ENCODE results near the gene TBL1XR1.

The TBL1XR1 gene

GRCh38 chr3:176970770-176971169 is 226.5 kb downstream of the TBL1XR1 start:
- in situ Hi-C loops (cut with HindIII; ENCODE audit: low sequenced_read_pairs): no loop called here

DNA sequence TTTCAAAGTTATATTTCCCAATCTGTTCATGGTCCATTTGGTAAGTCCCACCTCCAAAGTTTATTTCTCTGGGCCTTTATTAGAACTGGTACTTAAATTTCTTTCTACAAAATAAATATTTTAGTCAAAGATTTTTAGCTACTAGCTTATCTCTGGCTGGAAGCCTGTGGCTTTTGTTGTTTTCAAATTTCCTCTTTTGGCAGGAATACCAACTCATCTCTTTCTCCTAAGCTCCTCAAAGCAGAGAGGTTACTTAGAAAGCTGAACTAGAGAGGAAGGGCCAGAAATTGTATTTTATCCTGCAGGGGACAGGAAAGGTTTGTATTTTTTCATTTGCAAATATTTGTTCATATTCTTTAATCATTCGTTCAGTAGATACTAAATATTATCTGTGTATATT is 227.8 kb downstream of the TBL1XR1 start:
- TF ChIP-seq, protein P1, sequence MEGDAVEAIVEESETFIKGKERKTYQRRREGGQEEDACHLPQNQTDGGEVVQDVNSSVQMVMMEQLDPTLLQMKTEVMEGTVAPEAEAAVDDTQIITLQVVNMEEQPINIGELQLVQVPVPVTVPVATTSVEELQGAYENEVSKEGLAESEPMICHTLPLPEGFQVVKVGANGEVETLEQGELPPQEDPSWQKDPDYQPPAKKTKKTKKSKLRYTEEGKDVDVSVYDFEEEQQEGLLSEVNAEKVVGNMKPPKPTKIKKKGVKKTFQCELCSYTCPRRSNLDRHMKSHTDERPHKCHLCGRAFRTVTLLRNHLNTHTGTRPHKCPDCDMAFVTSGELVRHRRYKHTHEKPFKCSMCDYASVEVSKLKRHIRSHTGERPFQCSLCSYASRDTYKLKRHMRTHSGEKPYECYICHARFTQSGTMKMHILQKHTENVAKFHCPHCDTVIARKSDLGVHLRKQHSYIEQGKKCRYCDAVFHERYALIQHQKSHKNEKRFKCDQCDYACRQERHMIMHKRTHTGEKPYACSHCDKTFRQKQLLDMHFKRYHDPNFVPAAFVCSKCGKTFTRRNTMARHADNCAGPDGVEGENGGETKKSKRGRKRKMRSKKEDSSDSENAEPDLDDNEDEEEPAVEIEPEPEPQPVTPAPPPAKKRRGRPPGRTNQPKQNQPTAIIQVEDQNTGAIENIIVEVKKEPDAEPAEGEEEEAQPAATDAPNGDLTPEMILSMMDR (IDR thresholded peaks at IDR 0.05; ENCODE audit: low read depth, low read length, missing control alignments): no peak
- no peak for DNase-seq (ENCODE audit: low read depth)
- no peak overlapping the region for H3K4me3 ChIP-seq (ENCODE audit: low read depth, low read length)
- in situ Hi-C loops (cut with HindIII; ENCODE audit: low sequenced_read_pairs): no loop called here

More at GRCh38 chr3:176970770-176971169, 226.5 kb downstream of the TBL1XR1 start:
- TF ChIP-seq, protein P1 (IDR thresholded peaks at IDR 0.05; ENCODE audit: low read depth, low read length, missing control alignments): no peak
- H3K4me3 ChIP-seq (ENCODE audit: low read depth, low read length): no peak overlapping the region
- DNase-seq (ENCODE audit: low read depth): no peak
